IPS DF 4.7 (cell line): ENCODE measurements around the gene ACSS1.
"Not testable (repeated sequence)": the region's sequence is repeated elsewhere in the genome, so short reads cannot be mapped to it uniquely, and the experiment has no call there.

Experiments
- DNase-seq: peaks from one replicate; pipeline ENCODE4 v3.0.0-alpha.2; 2013; ENCODE audit warnings: low spot score; ENCODE audit errors: extremely low read depth

Gene ACSS1

GRCh38 chr20:25013478-25014380 lies 44.2 kb downstream of the ACSS1 start:
- no peak for DNase-seq

GRCh38 chr20:25012616-25013189 lies 45.2 kb downstream of the ACSS1 start:
- DNase-seq = no peak

GRCh38 chr20:25011831-25012241 lies 46.1 kb downstream of the ACSS1 start:
- no peak for DNase-seq

- no peak for DNase-seq
Observed at GRCh38 chr20:25011261-25011660, 46.7 kb downstream of the ACSS1 start.

GRCh38 chr20:25009218-25010145 lies 48.5 kb downstream of the ACSS1 start:
- DNase-seq = no peak

GRCh38 chr20:25008388-25009217 lies 49.3 kb downstream of the ACSS1 start:
- DNase-seq = no peak

GRCh38 chr20:25007491-25008305 lies 50.2 kb downstream of the ACSS1 start:
- no peak for DNase-seq

- DNase-seq = no peak
Observed at GRCh38 chr20:25006431-25007167, 51.3 kb downstream of the ACSS1 start.

GRCh38 chr20:25005661-25006060 lies 52.3 kb downstream of the ACSS1 start:
- DNase-seq = no peak

GRCh38 chr20:25005220-25005619 lies 52.7 kb downstream of the ACSS1 start:
- DNase-seq = no peak

GRCh38 chr20:25003002-25003401 lies 54.9 kb downstream of the ACSS1 start:
- no peak for DNase-seq

GRCh38 chr20:25001323-25001722 lies 56.6 kb downstream of the ACSS1 start:
- DNase-seq = not testable (repeated sequence)

GRCh38 chr20:25000268-25000801 lies 57.6 kb downstream of the ACSS1 start:
- no peak for DNase-seq

- DNase-seq = no peak
Observed at GRCh38 chr20:24999568-24999967, 58.4 kb downstream of the ACSS1 start.

- DNase-seq = no peak
Observed at GRCh38 chr20:24998631-24999445, 59.1 kb downstream of the ACSS1 start.

- no peak for DNase-seq
Observed at GRCh38 chr20:24998121-24998520, 59.8 kb downstream of the ACSS1 start.

- no peak for DNase-seq
Observed at GRCh38 chr20:24996449-24997377, 61.2 kb downstream of the ACSS1 start.
